Tongue (tissue), 2 donors: ENCODE results near the gene APOBR. TPM values are rescaled to one million over a fixed set of nuclear protein-coding genes. Genes with fewer than 3 reads are reported as not detected.
"Not testable (repeated sequence)": the region's sequence is repeated elsewhere in the genome, so short reads cannot be mapped to it uniquely, and the experiment has no call there.

Experiments used
- DNase-seq: peaks from one replicate; pipeline ENCODE4 v3.0.0-alpha.2; 2015
- total RNA-seq: library from RNA; depleted of rRNA; stranded (reverse); fragments of >200 nt; gene quantifications from one replicate; pipeline ENCODE4 v1.2.3, GENCODE V29; 2014

APOBR gene
- 0.92 TPM for total RNA-seq

GRCh38 chr16:28494121-28494851 is at the start of gene APOBR:
TSS of gene APOBR (plus strand) at chr16:28494643. CDS start at chr16:28494682, 39 bp downstream.
- no peak for DNase-seq

- DNase-seq, result not testable (repeated sequence)
These were observed 48.1 kb upstream of the APOBR start for GRCh38 chr16:28446388-28446787.

DNA sequence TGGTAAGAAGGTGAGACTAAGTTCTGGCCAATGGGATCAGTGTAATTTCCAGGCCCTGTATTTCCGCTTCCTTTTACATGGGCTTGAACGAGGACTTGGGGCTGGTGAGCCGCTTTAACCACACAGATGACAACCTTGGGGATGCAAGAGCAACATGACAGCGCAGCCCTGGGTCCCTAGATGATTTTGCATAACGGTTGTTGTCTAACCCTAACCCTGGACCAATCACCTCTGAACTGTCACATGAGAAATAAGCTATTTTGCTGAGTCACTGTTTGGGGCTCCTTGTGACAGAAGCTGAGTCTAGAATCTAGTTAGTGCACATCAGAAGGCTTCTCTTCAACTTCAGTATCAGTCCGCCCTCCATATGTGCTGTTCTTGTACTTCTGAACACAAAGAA is 47.4 kb upstream of the APOBR start:
- DNase-seq, result not testable (repeated sequence)

GRCh38 chr16:28473714-28474265 is 20.7 kb upstream of the APOBR start:
- no peak for DNase-seq

DNA sequence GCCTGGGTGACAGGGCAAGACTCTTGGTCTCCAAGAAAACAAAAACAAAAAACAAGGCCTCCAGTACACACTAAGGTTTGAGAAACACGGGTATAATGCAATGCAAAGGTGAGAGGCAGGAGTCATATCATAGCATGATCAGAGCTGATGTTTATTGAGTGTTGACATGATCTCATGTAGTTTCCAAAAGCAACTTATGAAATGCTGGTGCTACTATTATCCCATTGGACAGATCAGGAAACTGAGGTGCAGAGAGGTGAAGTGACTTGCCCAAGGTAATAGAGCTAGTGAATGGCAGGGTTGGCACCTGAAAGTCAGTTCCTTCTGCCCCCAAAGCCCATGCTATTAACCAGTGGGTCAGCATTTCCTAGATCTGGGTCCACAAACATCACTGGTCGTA is 19.2 kb upstream of the APOBR start:
- DNase-seq, result no peak

GRCh38 chr16:28477311-28477920 is 17.0 kb upstream of the APOBR start:
- no peak for DNase-seq

- no peak for DNase-seq
These were observed 15.8 kb upstream of the APOBR start for GRCh38 chr16:28478506-28479180.

DNA sequence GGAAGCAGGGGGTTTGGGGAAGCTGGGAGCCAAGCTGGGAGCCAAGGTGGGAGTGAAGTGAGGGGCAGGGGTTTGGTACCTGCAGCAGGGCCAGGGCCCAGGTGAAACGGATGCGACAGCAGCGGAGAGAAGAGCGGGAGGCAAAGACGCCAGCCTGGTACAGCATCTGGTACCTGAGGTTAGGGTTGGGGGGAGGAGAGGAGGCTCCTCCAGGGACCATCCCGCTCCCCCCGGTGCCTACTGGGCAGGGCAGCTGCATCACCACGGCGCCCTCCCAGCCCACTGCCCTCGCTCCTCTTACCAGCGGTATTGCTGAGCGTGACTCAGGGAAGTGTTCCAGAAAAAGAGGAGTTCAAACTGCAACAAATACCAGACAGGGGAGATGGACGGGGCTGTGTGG is 12.4 kb upstream of the APOBR start:
- DNase-seq, result no peak

DNA sequence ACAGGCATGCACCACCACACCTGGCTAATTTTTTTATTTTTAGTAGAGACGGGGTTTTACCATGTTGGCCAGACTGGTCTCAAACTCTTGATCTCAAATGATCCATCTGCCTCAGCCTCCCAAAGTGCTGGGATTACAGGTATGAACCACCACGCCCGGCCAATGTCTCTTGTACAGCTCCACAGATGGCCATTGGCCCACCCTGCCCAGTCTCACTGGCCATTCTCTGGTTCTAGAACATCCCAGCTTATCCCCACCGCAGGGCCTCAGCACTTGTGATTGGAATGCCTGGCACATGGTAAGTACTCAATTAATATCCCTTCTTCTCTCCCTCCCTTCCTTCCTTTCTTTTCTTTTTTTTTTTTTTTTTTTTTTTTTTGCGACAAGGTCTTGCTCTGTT is 11.1 kb upstream of the APOBR start:
- DNase-seq, result not testable (repeated sequence)

GRCh38 chr16:28486266-28486665 is 8.2 kb upstream of the APOBR start:
- no peak for DNase-seq

DNA sequence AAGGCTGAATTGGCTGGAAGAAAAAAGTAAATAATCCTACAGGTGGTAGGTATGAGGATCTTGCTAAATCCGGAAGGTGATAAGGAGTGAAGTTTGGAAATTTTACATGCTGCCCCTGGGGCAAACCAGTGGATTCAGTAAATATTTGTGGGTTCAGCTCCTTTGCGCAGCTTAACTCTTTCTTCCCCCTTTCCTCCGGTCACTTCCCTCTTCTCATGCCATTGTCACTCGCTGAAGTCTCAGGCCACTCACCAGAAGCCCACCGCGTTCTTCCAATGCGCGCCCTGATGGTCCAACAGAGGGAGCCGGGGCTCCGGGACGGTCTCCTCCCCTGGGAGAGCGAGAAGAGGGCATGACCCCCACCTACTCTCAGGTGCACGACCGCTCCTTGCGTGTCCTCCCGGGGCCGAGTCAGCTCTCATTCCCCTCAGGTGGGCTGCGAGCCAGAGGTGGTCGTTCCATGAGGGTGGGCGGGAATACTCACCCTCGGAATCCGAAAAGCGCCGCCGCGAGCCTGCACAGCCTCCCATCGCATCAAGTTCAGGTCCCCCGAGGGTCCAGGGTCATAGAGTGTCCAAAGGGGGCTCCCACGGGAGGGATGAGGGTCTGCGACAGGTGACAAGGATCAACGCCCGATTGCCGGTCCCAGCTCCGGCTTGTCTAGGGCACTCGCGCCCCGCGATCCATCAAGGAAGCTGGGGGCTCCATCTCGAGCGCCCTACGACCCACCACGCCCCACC is 3.0 kb upstream of the APOBR start:
- peak; percentile 18 for DNase-seq

- peak; percentile 97 for DNase-seq
These were observed 2.4 kb upstream of the APOBR start, which contains the start of gene CLN3 for GRCh38 chr16:28491970-28492474. TSS of gene CLN3 (minus strand) at chr16:28492074. CDS start at chr16:28491759, 315 bp downstream.

DNA sequence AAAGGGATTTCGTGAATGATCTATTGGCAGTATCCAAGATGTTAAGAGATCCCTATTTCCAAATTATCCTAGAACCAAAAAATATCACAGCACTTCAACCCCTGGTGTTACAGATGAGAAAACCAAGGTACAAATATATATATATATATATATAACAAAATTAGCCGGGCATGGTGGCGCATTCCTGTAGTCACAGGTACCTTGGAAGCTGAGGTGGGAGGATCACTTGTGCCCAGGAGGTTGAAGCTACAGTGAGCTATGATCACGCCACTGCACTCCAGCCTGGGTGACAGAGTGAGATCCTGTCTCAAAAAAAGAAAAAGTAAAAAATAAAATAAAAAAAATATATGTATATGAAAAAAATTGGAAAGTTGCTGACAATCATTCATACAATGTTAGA is 1.9 kb upstream of the APOBR start:
- DNase-seq, result no peak

- DNase-seq, result no peak
These were observed 803 bp downstream of the APOBR start for GRCh38 chr16:28495098-28495793.

- DNase-seq, result no peak
These were observed 1.6 kb downstream of the APOBR start for GRCh38 chr16:28495795-28496749.

GRCh38 chr16:28496844-28497243 is 2.4 kb downstream of the APOBR start:
- no peak for DNase-seq

GRCh38 chr16:28497386-28497785 is 2.9 kb downstream of the APOBR start:
- DNase-seq, result no peak

GRCh38 chr16:28497861-28498599 is 3.6 kb downstream of the APOBR start:
- DNase-seq, result no peak

DNA sequence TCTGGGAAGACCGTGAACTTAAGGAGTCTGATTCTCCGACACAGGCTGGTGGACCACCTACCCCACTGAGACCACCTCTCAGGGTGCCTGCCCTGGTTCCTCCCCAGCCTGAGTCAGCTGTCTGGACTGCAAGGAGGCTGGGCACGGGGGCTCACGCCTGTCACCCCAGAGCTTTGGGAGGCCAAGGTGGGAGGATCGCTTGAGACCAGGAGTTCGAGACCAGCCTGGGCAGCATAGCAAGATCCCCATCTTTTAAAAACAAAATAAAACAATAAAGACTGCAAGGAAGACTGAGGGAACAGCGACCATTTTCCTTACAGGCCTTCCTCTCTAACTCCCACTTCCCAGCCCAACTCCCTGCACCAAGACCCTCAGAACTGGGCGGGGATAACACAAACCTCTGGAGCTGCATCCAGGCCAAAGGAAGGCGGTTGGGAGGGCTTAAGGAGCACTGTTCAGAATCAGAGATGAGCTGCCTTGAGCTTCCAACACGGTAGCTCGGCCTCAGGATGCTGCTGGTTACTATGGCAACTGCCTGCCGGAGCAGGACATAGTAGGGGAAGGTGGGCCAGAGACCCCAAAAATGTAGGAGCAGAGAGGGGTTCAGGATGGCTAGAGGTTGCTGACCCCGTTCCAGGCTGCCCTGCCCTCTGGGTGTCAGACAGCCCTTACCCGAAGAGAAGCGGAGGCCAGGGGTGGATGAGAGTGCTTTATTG is 4.4 kb downstream of the APOBR start:
- no peak for DNase-seq
